K562 (cell line): ENCODE measurements around the gene MALAT1. TPM values are rescaled to one million over a fixed set of nuclear protein-coding genes. Genes with fewer than 3 reads are reported as not detected.

Source experiments
- BMI1 ChIP-seq: fragments of 150-350 bp; IDR thresholded peaks from 2 replicates; pipeline ENCODE4 v1.6.1; 2014; ENCODE audit warnings: low read length
- HMGN3 ChIP-seq: IDR thresholded peaks from 2 replicates; pipeline ENCODE4 v1.6.1; 2011; ENCODE audit warnings: borderline replicate concordance, low read depth, mild to moderate bottlenecking, mixed read lengths, low read length; ENCODE audit not compliant: insufficient read length; ENCODE audit errors: extremely low read depth
- HOXB6 ChIP-seq: fragments of 250-450 bp; sonication (Bioruptor Pico); IDR thresholded peaks from 2 replicates; pipeline ENCODE4 v1.5.1; 2022; ENCODE audit warnings: mild to moderate bottlenecking, borderline replicate concordance
- MEF2A ChIP-seq: IDR thresholded peaks from 2 replicates; pipeline ENCODE4 v1.6.1; 2011; ENCODE audit warnings: low read depth, mild to moderate bottlenecking, low read length, moderate library complexity; ENCODE audit not compliant: control insufficient read depth
- NFXL1 ChIP-seq: fragments of 450-650 bp; formaldehyde crosslinking; IDR thresholded peaks from 2 replicates; pipeline ENCODE4 v1.4.0; 2021; ENCODE audit warnings: mild to moderate bottlenecking
- PPARD ChIP-seq: fragments of 250-450 bp; sonication (Bioruptor Pico); IDR thresholded peaks from 2 replicates; pipeline ENCODE4 v1.8.0; 2022; ENCODE audit warnings: inconsistent platforms, mild to moderate bottlenecking, moderate library complexity
- RAD21 ChIP-seq, 2 experiments: fragments of 250-450 bp in 1 of 2; fragments of 450-650 bp in 1 of 2; sonication (Bioruptor Pico) in 1 of 2; formaldehyde crosslinking in 1 of 2; IDR thresholded peaks in 1 of 2; conservative IDR thresholded peaks in 1 of 2; 2 replicates each; pipeline versions ENCODE4 v1.4.0 to v1.8.0; 2020 to 2022; ENCODE audit warnings: mild to moderate bottlenecking in 2 of 2, moderate library complexity in 1 of 2
- SP2 ChIP-seq: IDR thresholded peaks from 2 replicates; pipeline ENCODE4 v1.6.1; 2011; ENCODE audit warnings: mild to moderate bottlenecking, low read depth, low read length, moderate library complexity; ENCODE audit not compliant: poor library complexity, severe bottlenecking; ENCODE audit errors: extremely low read depth
- SRSF9 ChIP-seq: fragments of 200-400 bp; formaldehyde crosslinking; IDR thresholded peaks from 2 replicates; pipeline ENCODE4 v1.6.1; 2017; ENCODE audit warnings: low read depth, low read length, borderline replicate concordance
- ZNF217 ChIP-seq: sonication (generic); formaldehyde crosslinking; IDR thresholded peaks from 2 replicates; pipeline ENCODE4 v1.8.0; 2022; ENCODE audit warnings: mild to moderate bottlenecking, missing genetic modification reagents
- ZNF354B ChIP-seq: fragments of 250-450 bp; sonication (Bioruptor Pico); IDR thresholded peaks from 2 replicates; pipeline ENCODE4 v1.4.0; 2020
- ZNF695 ChIP-seq: fragments of 450-650 bp; formaldehyde crosslinking; IDR thresholded peaks from 2 replicates; pipeline ENCODE4 v1.4.0; 2020; ENCODE audit warnings: mild to moderate bottlenecking, moderate library complexity
- ZNF766 ChIP-seq: fragments of 200-800 bp; sonication (Bioruptor generic); conservative IDR thresholded peaks from 2 replicates; pipeline ENCODE4 v1.6.1; 2016; ENCODE audit warnings: missing genetic modification characterization, missing compliant biosample characterization
- ZNF79 ChIP-seq: fragments of 250-450 bp; sonication (Bioruptor Pico); IDR thresholded peaks from 2 replicates; pipeline ENCODE4 v1.4.0; 2020; ENCODE audit warnings: low read depth, mild to moderate bottlenecking, moderate library complexity
- polyA plus RNA-seq, 8 experiments: library from polyadenylated mRNA; depleted of rRNA in 4 of 8; stranded (reverse) in 5 of 8; unstranded in 3 of 8; fragments of >200 nt; fragmentation: Nextera tagmentation in 2 of 8; fragmentation: Illumina TruSeq in 1 of 8; extraction: Ambion mirVana in 2 of 8; extraction: Trizol in 1 of 8; gene quantifications; 2 replicates each; pipeline versions ENCODE4 v1.2.1 to v1.2.3, GENCODE V29; 2011 to 2014; ENCODE audit warnings: inconsistent platforms in 1 of 8, missing spikeins in 1 of 8
- total RNA-seq, 7 experiments: library from RNA; depleted of rRNA in 6 of 7; stranded (reverse); fragments of >200 nt in 6 of 7; fragmentation: Illumina TruSeq in 2 of 7; extraction: Trizol in 2 of 7; gene quantifications; 2 replicates each; pipeline versions ENCODE4 v1.2.1 to v1.2.3, GENCODE V29; 2011 to 2021; ENCODE audit warnings: low replicate concordance in 1 of 7
- TF ChIP-seq, protein P1 (sequence below): fragments of 450-650 bp; formaldehyde crosslinking; conservative IDR thresholded peaks from 2 replicates; pipeline ENCODE4 v1.4.0; 2022; ENCODE audit warnings: mild to moderate bottlenecking, missing genetic modification characterization
- TF ChIP-seq, protein P2 (sequence below): fragments of 450-650 bp; formaldehyde crosslinking; IDR thresholded peaks from 2 replicates; pipeline ENCODE4 v1.4.0; 2020; ENCODE audit warnings: mild to moderate bottlenecking, moderate library complexity
- TF ChIP-seq, protein P3 (sequence below): sonication (generic); formaldehyde crosslinking; IDR thresholded peaks from 2 replicates; pipeline ENCODE4 v1.8.1; 2022; ENCODE audit warnings: missing genetic modification reagents
- TF ChIP-seq, protein P4 (sequence below): fragments of 250-450 bp; sonication (Bioruptor Pico); IDR thresholded peaks from 2 replicates; pipeline ENCODE4 v1.4.0; 2020; ENCODE audit warnings: mild to moderate bottlenecking, moderate library complexity

The MALAT1 gene
- total and polyA plus RNA-seq, 9 of the 15 experiments (the other 6 are each of a cell fraction or from before 2014, with no cell fraction given) = 363 to 8,715 (median 2,351) TPM

DNA sequence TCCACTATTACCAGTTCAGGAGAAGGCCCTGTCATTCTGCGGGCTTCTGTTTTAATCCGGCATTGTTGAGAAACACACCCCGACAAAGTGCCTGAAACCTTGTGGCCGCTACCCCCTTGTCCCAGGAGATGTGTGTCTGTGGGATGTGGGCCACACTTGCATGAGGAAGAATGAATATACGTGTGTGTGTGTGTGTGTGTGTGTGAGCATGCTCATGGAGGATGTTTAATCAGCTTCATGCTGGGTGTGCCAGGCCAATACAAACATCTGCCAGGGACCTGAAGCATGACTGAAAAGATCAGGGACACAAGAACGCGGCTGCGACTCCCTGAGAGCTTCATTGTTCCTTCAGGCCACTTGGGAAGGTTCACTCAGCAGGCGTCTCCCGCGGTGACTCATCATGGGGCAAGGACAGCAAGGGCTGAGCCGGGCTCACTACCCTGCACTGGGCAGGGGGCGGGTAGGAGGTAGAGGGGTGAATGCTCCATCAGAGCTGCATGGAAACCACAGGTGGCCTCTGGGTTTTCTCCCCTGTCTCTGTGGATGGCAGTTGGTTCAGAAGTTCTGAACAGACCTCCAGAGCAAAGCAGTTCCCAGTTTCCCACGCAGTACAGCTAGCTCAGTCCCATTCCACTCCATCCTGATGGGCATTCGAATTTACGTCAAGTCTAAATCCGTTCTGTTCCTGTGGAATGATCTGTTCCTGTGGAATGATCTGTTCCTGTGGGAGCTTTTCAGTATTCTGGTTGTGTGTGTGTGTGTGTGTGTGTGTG lies 7.0 kb upstream of the MALAT1 start (continued):
- TF ChIP-seq, protein P1, sequence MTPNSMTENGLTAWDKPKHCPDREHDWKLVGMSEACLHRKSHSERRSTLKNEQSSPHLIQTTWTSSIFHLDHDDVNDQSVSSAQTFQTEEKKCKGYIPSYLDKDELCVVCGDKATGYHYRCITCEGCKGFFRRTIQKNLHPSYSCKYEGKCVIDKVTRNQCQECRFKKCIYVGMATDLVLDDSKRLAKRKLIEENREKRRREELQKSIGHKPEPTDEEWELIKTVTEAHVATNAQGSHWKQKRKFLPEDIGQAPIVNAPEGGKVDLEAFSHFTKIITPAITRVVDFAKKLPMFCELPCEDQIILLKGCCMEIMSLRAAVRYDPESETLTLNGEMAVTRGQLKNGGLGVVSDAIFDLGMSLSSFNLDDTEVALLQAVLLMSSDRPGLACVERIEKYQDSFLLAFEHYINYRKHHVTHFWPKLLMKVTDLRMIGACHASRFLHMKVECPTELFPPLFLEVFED (CRISPR knock-in tag) = no peak
- TF ChIP-seq RAD21 (CRISPR knock-in tag; conservative IDR thresholded peaks at IDR 0.05 in 1 of 2, IDR thresholded peaks at IDR 0.05 in 1 of 2) (0 out of 4 replicates have a peak, but pooled peaks of 1 of the 2 experiments have one; percentile 1), ZNF766 (CRISPR knock-in tag) (peak; percentile 78; the same call in 1 of the 2 replicates), SRSF9 (no peak), ZNF217 (CRISPR knock-in tag) (no peak), NFXL1 (CRISPR knock-in tag) (no peak), HMGN3 (no peak), HOXB6 (CRISPR knock-in tag) (no peak), PPARD (no peak), MEF2A (no peak), ZNF79 (CRISPR knock-in tag) (no peak), BMI1 (no peak), ZNF695 (CRISPR knock-in tag) (no peak), SP2 (no peak), ZNF354B (CRISPR knock-in tag) (no peak)
- TF ChIP-seq, protein P2, sequence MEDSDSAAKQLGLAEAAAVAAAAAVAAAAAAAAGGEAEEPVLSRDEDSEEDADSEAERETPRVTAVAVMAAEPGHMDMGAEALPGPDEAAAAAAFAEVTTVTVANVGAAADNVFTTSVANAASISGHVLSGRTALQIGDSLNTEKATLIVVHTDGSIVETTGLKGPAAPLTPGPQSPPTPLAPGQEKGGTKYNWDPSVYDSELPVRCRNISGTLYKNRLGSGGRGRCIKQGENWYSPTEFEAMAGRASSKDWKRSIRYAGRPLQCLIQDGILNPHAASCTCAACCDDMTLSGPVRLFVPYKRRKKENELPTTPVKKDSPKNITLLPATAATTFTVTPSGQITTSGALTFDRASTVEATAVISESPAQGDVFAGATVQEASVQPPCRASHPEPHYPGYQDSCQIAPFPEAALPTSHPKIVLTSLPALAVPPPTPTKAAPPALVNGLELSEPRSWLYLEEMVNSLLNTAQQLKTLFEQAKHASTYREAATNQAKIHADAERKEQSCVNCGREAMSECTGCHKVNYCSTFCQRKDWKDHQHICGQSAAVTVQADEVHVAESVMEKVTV (CRISPR knock-in tag) = no peak
- TF ChIP-seq, protein P3, sequence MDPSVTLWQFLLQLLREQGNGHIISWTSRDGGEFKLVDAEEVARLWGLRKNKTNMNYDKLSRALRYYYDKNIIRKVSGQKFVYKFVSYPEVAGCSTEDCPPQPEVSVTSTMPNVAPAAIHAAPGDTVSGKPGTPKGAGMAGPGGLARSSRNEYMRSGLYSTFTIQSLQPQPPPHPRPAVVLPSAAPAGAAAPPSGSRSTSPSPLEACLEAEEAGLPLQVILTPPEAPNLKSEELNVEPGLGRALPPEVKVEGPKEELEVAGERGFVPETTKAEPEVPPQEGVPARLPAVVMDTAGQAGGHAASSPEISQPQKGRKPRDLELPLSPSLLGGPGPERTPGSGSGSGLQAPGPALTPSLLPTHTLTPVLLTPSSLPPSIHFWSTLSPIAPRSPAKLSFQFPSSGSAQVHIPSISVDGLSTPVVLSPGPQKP (CRISPR knock-in tag) = no peak
- TF ChIP-seq, protein P4, sequence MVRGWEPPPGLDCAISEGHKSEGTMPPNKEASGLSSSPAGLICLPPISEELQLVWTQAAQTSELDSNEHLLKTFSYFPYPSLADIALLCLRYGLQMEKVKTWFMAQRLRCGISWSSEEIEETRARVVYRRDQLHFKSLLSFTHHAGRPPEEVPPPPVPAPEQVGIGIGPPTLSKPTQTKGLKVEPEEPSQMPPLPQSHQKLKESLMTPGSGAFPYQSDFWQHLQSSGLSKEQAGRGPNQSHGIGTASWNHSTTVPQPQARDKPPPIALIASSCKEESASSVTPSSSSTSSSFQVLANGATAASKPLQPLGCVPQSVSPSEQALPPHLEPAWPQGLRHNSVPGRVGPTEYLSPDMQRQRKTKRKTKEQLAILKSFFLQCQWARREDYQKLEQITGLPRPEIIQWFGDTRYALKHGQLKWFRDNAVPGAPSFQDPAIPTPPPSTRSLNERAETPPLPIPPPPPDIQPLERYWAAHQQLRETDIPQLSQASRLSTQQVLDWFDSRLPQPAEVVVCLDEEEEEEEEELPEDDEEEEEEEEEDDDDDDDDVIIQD (CRISPR knock-in tag) = no peak
